Measurements from ENCODE around the gene NECTIN1.

The NECTIN1 gene

GRCh38 chr11:119729951-119730613 is 1.1 kb upstream of the NECTIN1 start:
- DNase-seq (ENCODE audit: low read depth): no peak

- no peak for DNase-seq (ENCODE audit: low read depth)
Observed at GRCh38 chr11:119729581-119729927, 554 bp upstream of the NECTIN1 start.

DNA sequence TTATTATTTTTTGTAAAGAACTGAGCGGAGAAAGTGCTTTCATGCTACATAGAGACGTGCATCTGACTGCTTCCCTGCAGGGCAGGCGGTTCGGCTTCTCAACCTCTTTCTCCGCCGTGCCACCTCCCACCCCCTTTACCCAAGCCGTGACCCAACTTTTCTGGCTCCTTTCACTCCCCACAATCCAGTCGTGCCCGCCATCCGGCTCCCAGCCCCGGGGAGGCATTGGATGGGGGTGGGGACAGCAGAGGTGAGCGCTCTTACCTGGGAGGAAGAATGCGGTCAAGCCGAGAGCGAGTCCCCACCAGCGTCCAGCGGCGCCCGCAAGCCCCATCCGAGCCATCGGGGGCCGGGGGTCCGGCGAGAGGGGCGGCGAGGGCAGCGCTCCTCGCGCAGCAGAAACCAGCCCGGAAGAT is 781 bp downstream of the NECTIN1 start:
- DNase-seq (ENCODE audit: low read depth): no peak

DNA sequence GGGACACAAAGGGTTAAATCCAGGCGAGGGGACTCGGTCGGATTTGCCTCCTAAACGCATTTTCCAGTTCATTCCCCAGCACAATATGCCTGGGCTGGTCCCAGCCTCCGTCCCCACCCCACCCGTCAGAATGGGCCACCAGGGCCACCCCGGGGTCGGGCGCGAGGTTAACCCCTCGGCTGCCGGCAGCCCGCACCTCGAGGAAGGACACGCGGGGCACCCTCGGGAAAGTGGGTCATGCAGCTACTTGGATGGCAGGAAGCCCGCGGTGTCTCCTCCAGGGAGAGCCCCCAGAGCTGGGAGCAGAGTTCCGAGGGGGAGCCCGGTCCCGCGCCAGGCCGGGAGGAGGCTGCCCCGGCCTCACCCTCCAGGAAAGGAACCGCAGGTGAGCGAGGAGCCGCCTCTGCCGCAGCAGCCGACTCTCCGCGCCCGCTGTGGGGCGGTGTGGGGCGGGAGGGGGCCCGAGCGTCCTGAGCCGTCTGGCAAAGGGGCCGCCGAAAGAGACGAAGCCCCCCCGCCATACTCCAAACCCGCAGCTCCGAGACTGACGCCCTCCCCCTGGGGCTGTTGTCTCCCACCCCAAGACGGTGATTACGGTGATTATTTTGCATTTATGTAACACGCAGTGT is 1.4 kb downstream of the NECTIN1 start:
- DNase-seq (ENCODE audit: low read depth): no peak

DNA sequence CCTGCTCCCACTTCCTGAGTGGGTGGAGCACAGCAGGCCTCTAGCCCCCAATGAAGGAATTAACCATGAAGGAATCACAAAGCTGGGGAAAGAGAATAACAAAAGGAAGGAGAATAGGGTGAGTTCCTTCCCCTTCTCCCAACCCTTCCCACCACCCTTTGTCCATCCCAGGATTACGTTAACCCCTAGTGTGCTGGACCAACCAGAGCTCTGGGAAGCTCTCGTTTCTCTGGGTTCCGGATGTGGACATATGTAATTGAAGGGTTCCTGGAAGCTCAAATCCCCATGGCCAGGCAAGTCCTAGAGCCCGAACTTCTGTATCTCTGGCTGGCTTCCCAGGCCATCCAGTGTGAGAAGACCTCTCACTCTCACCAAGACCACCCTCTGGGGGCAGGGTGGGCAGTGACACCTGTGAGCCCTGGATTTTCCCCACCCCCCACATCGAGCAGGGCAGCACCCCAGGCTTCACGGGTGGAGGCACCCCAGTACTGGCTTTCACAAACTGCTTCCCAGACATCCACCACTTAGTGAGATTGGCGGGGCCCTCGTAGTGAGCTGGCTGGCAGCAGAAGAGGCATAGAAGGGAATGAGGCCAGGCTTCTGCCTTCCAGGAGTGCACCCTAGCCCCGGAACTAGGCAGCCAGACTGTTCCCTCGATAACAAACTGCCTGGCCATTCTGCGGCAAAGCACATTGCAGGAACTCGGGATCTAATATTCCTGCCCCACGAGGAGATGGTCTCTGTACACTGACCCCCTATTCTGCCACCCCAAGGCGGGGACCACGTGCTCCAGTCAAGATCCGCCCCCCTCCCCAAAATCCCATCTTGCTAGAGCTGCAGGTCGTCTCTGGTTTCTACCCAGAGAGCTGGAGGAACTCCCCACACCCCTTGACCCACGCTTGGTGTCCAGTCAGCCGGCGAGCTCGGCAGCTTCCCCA is 2.1 kb downstream of the NECTIN1 start:
- DNase-seq (ENCODE audit: low read depth): no peak

DNA sequence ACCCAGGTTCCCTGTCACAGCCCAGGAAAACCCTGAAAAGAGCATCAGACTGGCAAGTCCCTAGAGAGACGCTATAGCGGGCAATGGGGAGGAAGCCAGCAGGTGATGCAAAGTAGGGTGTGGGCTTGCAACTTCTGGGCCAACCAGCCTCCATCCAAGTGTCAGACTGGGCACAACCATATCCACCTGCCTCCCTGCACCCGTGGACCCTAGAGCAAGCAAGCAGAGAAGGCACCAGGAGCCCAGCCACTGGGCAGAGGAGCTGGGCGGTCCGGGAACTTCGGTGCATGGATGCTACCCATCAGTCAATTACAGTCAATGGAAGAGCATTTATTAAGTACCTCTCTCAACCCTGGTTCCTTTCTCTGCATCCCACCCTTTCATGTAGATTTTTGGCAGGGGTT is 2.8 kb downstream of the NECTIN1 start:
- no peak for DNase-seq (ENCODE audit: low read depth)

DNA sequence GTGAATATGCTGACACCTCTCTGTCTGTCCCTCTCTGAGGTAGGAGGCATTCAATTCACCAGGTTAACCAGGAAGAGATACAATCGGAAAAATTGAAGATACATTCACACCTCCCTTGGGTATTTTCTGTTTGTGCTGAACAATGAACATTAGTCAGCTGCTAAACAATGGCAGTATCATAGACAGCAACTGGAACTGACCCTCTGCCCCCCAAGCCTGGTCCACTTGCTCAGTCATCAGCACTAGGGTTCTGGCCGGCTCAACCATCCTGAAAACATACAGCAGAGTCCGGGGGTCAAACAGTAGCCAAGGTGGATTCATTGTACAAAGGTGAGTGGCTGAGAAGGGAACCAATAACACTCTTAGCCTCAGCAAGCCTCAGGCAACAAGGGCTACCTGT is 4.0 kb downstream of the NECTIN1 start:
- no peak for DNase-seq (ENCODE audit: low read depth)

DNA sequence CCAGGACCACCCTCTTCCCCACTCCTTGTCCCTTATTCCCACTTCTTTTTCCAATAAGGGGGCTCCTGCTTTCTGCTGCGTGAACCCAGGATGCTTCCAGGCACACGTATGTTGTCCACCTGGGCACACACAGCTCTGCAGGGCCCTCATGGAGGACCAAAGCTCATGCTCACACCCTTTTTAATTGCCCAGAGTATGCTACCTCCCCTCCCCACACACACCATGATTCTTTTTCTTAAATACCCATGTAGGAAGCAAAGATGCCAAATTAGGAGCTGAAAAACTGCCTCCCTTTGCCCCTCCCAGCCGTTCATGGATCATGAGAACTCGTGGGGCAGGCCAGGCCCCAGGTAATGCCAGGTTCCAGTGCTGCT is 5.1 kb downstream of the NECTIN1 start:
- DNase-seq (ENCODE audit: low read depth): no peak

GRCh38 chr11:119723243-119723951 is 5.6 kb downstream of the NECTIN1 start:
- no peak for DNase-seq (ENCODE audit: low read depth)

DNA sequence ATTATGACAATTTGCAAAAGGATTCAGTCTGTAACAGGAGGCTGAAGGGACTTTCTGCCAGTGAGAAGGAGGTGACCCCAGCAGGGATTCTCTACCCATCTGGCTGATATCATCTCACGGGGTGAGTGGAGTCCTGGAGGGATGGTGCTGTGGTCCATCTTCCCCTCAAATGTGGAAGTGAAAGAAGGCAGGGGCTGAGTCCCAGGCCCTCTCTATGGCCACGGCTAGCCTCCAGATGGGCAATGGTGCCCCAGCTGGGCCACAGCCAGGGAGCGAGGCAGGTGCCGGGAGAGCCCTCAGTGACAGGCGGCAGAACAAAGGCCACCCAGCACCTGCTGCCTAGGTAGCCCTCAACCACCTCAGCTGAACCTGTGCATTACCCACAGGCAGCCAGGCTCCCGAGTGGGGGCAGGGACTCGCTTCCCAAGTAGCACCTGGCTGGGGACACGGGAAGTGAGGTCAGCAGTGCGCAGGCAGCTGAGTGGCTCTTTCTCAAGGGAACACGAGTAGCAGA is 6.7 kb downstream of the NECTIN1 start:
- DNase-seq (ENCODE audit: low read depth): no peak

DNA sequence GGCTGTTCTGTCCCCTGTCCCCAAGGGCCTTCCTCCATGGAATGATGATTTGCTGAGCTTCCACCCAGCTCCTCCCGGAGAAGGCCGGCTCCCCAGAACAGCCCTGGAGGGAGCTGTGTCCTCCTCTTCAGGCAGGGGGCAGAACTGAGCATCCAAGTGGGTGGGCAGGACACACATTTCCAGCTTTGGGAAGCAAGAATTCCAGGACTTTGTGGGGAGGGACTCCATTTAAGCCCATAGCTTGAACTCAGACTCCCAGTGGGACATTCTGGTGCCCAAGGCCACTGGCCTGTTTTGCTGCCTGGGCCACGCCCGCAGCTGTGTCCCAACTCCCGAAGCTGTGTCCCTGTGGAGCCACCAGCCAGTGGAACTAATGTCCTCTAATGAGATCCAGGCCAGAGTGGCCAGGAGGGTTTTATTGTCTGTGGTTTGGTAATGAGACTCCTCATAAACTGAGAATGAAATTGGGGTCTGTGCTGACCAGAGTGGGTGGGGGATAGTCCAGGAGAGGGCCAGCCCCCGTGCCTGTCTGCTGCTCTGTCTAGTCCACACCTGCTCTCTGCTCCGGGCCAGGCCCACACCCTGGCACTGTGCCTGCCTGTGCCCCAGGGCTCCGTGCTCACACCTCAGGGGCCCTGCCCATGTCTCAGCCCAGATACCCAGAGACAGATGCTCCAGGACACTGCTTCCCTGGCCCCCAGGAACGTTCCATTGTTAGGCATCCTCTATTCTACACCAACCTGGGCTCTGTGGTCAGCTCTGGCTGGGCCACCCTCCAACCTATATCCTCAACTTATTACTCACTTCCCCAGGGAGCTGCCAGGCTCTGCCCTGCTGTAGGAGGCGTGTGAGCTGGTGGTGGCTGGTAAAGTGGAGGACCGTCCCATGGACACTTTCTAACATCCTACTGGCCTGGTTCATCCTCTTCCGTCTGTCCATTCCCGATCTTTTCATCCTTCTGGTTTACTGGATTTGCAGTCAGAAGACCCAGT is 7.6 kb downstream of the NECTIN1 start:
- no peak for DNase-seq (ENCODE audit: low read depth)

- no peak for DNase-seq (ENCODE audit: low read depth)
Observed at GRCh38 chr11:119720311-119720913, 8.6 kb downstream of the NECTIN1 start.

DNA sequence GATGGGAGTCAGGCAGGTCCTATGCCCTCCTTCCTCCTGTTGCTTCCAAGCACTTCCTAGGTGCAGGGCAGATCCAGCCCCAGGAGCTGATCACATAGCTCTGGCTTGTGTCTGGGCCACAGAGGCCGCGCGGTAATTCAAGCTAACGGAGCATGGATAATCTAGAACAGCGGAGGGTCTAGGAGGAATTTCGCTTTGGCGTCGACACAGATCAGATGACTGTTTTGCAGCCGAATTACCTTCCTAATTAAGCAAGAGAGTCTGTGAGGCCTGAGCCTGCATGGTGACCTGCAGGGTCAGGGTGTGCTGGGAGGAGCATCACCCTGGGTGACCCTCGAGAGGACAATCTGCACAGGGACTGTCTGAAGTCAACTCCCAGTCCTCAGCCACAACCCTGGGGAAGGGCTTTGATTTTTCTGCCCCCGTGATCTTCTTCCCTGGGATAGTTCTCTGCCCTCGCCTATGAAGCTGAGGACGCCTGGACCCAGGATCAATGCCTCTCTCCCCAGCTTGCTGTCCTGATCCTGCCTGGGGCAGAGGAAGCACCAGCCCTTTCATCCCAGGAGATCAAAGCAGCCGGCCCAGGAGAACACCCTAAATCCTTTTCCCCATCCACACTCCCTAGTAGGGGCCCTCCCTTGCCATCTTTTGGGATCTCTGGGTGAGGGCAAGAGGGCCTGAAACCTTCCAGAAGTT is 11.0 kb downstream of the NECTIN1 start:
- no peak for DNase-seq (ENCODE audit: low read depth)

DNA sequence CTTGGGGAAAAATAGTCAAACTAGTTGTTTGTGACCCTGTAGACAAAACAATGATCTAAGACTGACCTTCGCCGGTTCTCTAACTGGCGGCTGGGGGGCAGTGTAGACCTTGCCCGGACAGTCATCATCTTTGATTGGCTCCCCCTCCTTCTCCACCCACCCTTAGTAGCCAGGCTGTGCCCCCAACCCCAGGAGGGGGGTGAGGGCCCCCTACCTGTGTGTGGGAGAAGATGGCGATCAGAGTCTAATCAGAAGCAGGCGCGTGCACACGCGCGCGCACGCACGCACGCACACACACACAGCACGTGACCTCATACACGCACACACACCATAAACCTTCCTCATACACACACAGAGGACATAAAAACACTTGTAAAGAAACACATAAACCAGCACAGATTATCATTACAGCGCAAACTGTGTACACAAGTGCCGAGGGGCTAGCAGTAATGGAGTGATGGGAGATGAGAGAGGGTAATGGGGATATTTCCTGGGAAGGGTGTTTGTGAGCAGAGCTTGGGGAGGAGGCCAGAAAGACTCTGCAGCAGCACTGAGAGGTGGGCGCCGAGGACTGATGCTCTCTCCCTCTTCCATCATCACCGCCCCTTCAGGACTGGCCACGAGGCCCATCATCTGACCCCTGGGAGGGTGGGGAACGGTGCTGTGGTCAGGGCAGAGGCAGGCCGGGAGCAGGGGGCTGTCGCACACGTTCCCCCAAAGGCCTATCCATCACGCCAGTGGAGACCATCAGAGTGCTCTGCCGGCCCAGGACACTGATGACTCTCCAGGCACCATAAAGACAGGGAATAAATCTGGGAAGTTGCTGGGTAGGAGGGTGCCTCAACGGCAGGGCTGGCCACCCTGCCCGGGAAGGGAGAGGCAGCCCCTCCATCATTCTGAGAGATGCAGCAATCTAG is 12.2 kb downstream of the NECTIN1 start:
- no peak for DNase-seq (ENCODE audit: low read depth)

GRCh38 chr11:119714590-119714989 is 14.4 kb downstream of the NECTIN1 start:
- no peak for DNase-seq (ENCODE audit: low read depth)

DNA sequence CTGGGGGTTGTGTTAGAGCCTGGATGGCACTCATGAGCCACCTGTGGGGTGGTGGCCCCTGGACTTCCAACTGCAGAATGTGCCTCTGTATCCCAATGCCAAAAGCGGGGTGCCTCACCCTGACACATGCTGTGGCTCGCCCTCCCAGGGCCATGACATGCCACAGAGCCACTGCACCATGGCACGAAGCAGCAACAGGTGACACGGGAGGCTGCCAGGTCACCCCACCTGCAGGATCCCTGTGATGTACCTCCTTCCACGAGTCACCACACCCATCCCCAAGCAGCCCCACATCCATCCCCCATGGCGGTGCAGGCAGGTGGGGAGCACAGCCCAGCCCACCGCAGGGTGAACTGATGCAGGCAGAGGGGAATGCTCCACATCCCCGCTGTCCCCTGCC is 14.8 kb downstream of the NECTIN1 start:
- DNase-seq (ENCODE audit: low read depth): no peak

- DNase-seq (ENCODE audit: low read depth): no peak
Observed at GRCh38 chr11:119713359-119714040, 15.5 kb downstream of the NECTIN1 start.
